GM21723 (cell line): Measurements from ENCODE around the gene FBXL2.
"Not testable (repeated sequence)": the region's sequence is repeated elsewhere in the genome, so short reads cannot be mapped to it uniquely, and the experiment has no call there.

Source experiments
- ATAC-seq: cut with Tn5 transposase; IDR thresholded peaks from one replicate; pipeline ENCODE4 v1.9.1; 2021; ENCODE audit warnings: mild to moderate bottlenecking, moderate library complexity; ENCODE audit not compliant: unreplicated experiment

The FBXL2 gene

DNA sequence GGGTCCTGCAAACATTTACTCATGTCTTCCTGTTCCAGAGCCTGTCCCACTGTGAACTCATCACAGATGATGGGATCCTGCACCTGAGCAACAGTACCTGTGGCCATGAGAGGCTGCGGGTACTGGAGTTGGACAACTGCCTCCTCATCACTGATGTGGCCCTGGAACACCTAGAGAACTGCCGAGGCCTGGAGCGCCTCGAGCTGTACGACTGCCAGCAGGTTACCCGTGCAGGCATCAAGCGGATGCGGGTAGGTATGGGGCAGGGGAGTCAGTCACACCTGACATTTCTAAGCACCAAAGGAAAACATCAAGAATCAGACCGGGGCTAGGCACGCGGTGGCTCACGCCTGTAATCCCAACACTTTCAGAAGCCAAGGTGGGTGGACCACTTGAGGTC lies 106.7 kb downstream of the FBXL2 start:
- no peak for ATAC-seq

DNA sequence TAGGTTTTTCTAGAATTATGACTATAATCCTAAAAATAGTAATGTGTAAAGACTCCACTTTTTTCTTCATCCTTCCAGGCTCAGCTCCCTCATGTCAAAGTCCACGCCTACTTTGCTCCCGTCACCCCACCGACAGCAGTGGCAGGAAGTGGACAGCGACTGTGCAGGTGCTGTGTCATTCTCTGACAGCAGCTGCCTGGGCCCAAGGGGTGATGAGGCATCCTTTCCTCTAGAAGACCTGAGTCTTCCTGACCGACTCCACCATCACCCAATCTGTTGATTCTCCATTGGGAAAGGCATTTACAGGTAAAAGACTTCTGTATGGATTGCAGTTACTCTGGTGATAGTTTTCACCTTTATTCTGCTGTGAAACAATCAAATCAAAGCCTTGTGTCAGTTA lies 108.2 kb downstream of the FBXL2 start:
- no peak for ATAC-seq

GRCh38 chr3:33386631-33387030 lies 109.4 kb downstream of the FBXL2 start:
- ATAC-seq = no peak

DNA sequence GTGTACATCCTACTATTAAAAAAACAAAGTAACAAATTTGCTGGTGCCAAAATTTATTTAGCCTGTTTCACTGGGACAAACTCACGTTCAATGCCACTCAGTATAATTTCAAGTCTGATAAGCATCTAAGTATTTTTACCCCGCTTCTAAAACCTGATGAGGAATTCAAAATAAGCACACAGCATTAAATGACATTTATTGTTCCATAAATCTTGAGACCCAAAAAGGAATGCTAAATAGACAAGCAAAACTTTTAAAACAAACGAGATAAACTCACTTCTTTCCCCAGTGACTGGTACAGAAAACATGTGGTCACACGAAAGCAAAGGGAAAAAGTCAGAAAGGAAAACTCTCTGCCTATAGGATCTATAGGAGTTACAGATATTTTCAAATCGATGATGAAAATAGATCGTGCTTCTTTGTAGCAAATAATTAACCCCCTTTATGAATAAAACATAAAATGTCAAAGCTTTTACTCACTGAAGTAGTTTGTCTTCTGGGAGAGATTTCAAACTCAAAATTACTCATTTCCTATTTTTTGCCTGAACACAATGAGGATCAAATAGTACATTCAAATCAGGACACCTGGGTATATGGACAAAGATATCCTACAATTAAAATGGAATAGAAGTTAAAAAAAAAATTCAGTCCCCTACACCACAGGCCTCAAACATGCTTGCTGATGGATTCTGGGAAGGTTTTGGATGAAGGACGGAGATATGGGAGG lies 111.3 kb downstream of the FBXL2 start:
- no peak for ATAC-seq

GRCh38 chr3:33389908-33390307 lies 112.7 kb downstream of the FBXL2 start:
- no peak for ATAC-seq

DNA sequence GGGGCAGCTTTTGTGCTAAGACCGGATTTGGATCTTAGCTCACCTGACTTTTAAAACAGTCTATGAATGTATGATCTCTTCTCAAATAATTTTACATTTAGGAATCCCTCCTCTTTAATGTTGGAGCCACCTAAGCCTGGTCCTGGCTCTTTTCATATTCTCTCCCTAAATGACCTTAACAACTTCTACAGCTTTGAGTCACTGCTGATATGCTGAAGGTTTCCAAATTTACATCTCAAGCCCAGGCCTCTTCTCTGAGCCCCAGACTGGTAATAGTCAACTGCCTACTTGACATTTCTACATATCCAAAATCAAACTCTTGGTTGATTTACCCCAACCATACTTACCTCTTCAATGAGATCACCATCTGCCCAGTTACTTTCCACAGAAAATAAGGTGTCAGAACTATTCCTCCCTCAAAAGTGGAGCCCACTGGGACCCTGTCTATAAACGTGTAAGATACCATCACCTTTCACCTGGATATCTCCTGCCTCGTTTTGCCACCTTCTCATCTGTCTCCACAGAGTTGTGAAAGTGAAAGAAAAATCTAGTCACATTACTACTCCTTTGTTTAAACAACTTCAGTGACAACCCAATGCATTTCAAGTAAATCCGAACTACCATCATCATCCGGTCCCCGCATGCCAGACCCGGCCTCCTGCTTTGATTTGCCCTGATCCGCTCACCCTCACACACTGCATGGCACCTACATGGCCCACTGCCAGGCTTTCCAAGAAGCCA lies 114.2 kb downstream of the FBXL2 start:
- ATAC-seq = no peak

- ATAC-seq = no peak
These were observed 114.9 kb downstream of the FBXL2 start for GRCh38 chr3:33392144-33392543.

DNA sequence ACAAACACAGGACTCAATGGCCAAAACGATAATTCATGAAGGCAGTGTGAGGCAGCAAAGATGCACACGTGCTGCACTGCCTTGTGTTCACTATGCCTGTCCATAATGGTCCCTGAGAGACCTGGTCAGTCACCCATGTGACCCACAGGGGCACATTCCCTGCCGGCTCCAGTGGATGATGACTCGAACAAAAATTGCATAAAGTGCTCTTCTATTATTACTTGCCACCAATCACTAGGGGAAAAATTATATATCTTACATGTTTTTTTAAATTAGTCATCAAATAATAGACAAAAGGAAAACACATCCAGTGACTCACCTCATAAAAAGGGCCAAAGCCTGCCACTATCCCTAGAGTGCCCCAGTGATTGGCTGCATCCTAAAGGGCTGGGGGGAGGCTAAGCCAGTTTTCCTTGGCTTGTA lies 115.5 kb downstream of the FBXL2 start:
- ATAC-seq = no peak

- no peak for ATAC-seq
These were observed 117.3 kb downstream of the FBXL2 start for GRCh38 chr3:33394403-33395054.

DNA sequence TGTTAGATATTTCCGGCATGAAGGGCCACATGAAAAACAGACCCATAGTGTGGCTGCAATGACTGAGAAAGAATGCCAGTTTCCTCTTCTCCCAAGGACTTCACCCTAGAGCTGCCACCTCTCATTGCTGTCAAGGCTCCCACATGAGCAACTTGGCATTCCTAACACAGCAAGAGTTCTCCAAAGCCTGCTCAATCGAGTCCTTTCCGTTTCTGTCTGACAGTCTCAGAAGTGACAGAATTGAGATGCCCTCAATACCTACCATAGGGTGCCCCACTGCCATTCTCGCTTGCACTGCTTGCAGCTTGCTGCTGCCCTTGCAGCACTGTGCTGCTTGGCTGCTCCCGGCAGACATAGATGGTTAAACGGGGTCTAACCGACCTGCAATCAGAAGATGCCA lies 118.7 kb downstream of the FBXL2 start:
- ATAC-seq = no peak

- no peak for ATAC-seq
These were observed 121.2 kb downstream of the FBXL2 start for GRCh38 chr3:33398410-33398809.

- ATAC-seq = no peak
These were observed 124.5 kb downstream of the FBXL2 start for GRCh38 chr3:33401781-33402180.

DNA sequence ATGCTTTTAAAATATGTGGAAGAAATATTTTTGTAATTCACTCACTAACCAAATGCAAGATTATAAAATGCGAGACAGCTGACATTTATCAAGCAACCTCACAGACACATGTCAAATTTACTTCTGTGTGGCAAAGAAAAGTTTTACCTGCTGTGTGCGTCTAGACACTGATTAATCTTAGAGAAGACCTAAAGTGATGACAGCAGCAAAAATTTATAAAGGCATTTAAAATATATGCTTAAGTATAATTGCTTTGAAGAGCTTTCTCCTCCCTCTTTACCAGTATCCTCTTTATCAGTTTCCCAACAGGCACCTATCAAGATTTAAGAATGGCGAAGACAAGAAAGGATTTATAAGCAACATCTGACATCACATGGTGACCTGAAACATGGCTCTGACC lies 125.7 kb downstream of the FBXL2 start:
- no peak for ATAC-seq

DNA sequence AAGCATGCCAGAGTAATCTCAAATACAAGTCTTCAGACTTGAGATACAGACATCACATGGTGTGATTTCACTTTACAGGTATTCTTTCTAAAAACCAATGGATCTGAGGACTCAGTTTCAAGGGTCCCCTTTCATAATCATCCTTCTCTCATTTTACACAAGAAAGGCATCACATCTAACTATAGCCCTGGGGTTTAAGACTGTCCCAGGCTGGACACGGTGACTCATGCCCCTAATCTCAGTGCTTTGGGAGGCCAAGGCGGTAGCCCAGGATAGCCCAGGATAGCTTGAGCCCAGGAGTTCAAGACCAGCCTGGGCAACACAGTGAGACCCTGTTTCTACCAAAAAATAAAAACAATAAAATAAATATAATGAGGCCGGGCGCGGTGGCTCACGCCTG lies 126.5 kb downstream of the FBXL2 start:
- no peak for ATAC-seq

DNA sequence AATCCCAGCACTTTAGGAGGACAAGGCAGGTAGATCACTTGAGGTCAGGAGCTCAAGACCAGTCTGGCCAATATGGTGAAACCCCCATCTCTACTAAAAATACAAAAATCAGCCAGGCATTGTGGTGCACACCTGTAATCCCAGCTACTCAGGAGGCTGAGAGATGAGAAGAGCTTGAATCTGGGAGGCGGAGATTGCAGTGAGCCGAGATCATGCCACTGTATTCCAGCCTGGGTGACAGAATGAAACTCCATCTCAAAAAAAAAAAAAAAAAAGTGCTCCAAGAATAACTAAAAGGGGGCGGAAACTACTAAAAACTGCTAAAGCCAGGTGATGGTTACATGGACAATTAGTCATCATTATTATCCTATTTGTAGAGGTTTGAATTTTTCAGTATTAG lies 133.6 kb downstream of the FBXL2 start:
- not testable (repeated sequence) for ATAC-seq

DNA sequence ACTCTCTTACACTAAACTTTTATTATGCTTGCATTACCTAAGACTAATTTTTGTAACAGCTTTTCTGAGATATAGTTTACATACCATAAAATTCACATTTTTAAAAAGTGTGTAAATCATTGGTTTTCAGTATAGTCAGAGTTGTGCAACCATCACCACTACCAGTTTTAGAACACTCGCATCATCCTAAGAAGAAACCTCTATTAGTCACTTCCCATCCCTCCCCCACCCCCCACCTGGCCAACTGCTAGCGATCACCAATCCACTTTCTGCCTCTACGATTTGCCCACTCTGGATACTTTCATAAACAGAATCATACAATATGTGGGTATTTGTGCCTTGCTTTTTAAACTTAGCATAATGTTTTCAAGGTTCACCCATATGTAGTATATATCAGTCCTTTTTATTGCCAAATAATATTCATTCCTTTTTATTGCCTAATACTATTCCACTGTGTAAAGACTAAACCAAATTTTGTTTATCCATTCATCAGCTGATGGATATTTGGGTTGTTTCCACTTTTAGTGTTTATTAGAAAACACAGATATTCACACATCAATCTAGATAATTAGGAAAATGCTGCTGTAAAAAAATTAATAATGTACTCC lies 139.9 kb downstream of the FBXL2 start:
- ATAC-seq = no peak

- no peak for ATAC-seq
These were observed 142.7 kb downstream of the FBXL2 start for GRCh38 chr3:33419948-33420347.

GRCh38 chr3:33420966-33421365 lies 143.7 kb downstream of the FBXL2 start:
- no peak for ATAC-seq

- no peak for ATAC-seq
These were observed 147.6 kb downstream of the FBXL2 start for GRCh38 chr3:33424606-33425452.

- ATAC-seq = no peak
These were observed 148.2 kb downstream of the FBXL2 start for GRCh38 chr3:33425453-33425852.

DNA sequence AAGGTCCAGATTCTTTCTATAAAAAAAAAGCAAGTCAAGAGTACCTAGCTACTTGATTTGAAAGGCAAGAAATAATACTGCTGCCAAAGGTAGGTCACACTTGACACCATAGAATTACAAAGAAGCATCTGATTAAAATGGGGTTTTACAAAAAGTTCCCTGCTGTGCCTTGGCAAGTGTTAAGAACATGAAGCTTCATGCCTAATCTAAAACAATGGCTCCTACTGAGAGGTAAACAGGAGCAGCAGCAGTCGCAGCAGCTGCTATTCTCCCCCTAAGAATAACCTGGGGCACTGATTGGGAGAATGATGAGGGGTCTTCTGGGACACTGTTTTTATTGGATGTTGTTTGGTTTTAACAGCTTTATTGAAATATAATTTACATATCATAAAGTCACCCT lies 148.8 kb downstream of the FBXL2 start:
- ATAC-seq = no peak
